Endothelial cell of umbilical vein (primary cell): ENCODE measurements around the gene TMEM106A.
"Not testable (repeated sequence)": the region's sequence is repeated elsewhere in the genome, so short reads cannot be mapped to it uniquely, and the experiment has no call there.

Source experiments
- EZH2 ChIP-seq: IDR thresholded peaks from 2 replicates; pipeline ENCODE4 v1.6.1; 2012; ENCODE audit warnings: borderline replicate concordance, low read depth, mild to moderate bottlenecking, moderate library complexity, low read length, inconsistent platforms; ENCODE audit not compliant: severe bottlenecking
- JUN ChIP-seq: IDR thresholded peaks from 2 replicates; pipeline ENCODE4 v1.6.1; 2011; ENCODE audit warnings: borderline replicate concordance, low read depth; ENCODE audit not compliant: insufficient read length, insufficient read depth
- MYC ChIP-seq: IDR thresholded peaks from one replicate; pipeline ENCODE4 v1.6.1; 2011; ENCODE audit warnings: mild to moderate bottlenecking, low read depth, low read length
- POLR2A ChIP-seq: IDR thresholded peaks from 2 replicates; pipeline ENCODE4 v1.6.1; 2012; ENCODE audit warnings: low read depth, mild to moderate bottlenecking, control low read depth, low read length
- TF ChIP-seq, protein P1 (sequence below): IDR thresholded peaks from 2 replicates; pipeline ENCODE4 v1.6.1; 2011; ENCODE audit not compliant: insufficient read depth, insufficient read length
- TF ChIP-seq, protein P2 (sequence below), 2 donors: IDR thresholded peaks; 1 replicate in 1 of 2; 2 replicates in 1 of 2; pipeline ENCODE4 v1.5.1; 2011; ENCODE audit warnings: low read length in 2 of 2, mild to moderate bottlenecking in 2 of 2, moderate library complexity in 2 of 2, control low read depth in 1 of 2, inconsistent platforms in 1 of 2, low read depth in 1 of 2; ENCODE audit not compliant: insufficient read depth in 1 of 2; ENCODE audit errors: extremely low read depth in 1 of 2

- TF ChIP-seq, protein P1, sequence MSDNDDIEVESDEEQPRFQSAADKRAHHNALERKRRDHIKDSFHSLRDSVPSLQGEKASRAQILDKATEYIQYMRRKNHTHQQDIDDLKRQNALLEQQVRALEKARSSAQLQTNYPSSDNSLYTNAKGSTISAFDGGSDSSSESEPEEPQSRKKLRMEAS = not testable (repeated sequence)
- TF ChIP-seq, protein P2, sequence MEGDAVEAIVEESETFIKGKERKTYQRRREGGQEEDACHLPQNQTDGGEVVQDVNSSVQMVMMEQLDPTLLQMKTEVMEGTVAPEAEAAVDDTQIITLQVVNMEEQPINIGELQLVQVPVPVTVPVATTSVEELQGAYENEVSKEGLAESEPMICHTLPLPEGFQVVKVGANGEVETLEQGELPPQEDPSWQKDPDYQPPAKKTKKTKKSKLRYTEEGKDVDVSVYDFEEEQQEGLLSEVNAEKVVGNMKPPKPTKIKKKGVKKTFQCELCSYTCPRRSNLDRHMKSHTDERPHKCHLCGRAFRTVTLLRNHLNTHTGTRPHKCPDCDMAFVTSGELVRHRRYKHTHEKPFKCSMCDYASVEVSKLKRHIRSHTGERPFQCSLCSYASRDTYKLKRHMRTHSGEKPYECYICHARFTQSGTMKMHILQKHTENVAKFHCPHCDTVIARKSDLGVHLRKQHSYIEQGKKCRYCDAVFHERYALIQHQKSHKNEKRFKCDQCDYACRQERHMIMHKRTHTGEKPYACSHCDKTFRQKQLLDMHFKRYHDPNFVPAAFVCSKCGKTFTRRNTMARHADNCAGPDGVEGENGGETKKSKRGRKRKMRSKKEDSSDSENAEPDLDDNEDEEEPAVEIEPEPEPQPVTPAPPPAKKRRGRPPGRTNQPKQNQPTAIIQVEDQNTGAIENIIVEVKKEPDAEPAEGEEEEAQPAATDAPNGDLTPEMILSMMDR (IDR thresholded peaks at IDR 0.05; ENCODE audit: extremely low read depth in 1 of 2, insufficient read depth in 1 of 2, low read depth in 1 of 2, low read length in 2 of 2) = not testable (repeated sequence)
- TF ChIP-seq POLR2A, MYC, JUN, EZH2: not testable (repeated sequence)
These were observed 27.9 kb downstream of the TMEM106A start for GRCh38 chr17:43239597-43239996.
